ENCODE data around the gene NRXN3. TPM values are rescaled to one million over a fixed set of nuclear protein-coding genes. Genes with fewer than 3 reads are reported as not detected.

Gene NRXN3
- total and polyA plus RNA-seq, 2 experiments from 2014 or later, result 1.0 to 1.8 TPM

GRCh38 chr14:79701371-79701770, 1531.2 kb downstream of the NRXN3 start:
- 0 out of 2 replicates have a peak, but pooled peaks cover 7% of the 10 kb centered on the region for H3K9me2 ChIP-seq (ENCODE audit: insufficient read depth)
- no peaks in the 10 kb centered on the region for H3K27me3 ChIP-seq (ENCODE audit: insufficient read depth)
- no peaks in the 10 kb centered on the region for H3F3A ChIP-seq (replicated peaks; ENCODE audit: low read depth)
- H2AFZ ChIP-seq, result no peak overlapping the region
- no peak overlapping the region for H3K4me3 ChIP-seq
- Mint-ChIP-seq H3K27me3 (ENCODE audit: insufficient read depth, low read depth, poor library complexity) (no peaks in the 10 kb centered on the region), H3K9me3 (no peaks in the 10 kb centered on the region), H3K36me3 (ENCODE audit: low read depth) (no peaks in the 10 kb centered on the region), H3K27ac (no peak overlapping the region), H3K4me3 (no peak overlapping the region), H3K4me1 (no peaks in the 10 kb centered on the region)
- ATAC-seq, result no peak
- TF ChIP-seq ZNF331 (CRISPR knock-in tag; IDR thresholded peaks at IDR 0.05; ENCODE audit: low read depth) (0 out of 2 replicates have a peak, but pooled peaks have one; percentile 12), JUNB (IDR thresholded peaks at IDR 0.05; ENCODE audit: unreplicated experiment) (no peak)
- H3K27ac ChIP-seq (ENCODE audit: low read depth), result no peak overlapping the region
- no peaks in the 10 kb centered on the region for H3K36me3 ChIP-seq (ENCODE audit: insufficient read depth)
- no peak overlapping the region for H3K4me2 ChIP-seq
- DNase-seq (ENCODE audit: low spot score), result no peak
- no peaks in the 10 kb centered on the region for H3K4me1 ChIP-seq (ENCODE audit: insufficient read depth)
- H4K20me1 ChIP-seq (replicated peaks; ENCODE audit: insufficient read depth), result no peaks in the 10 kb centered on the region
- H3K79me2 ChIP-seq (replicated peaks; ENCODE audit: insufficient read depth), result no peaks in the 10 kb centered on the region

- no peaks in the 10 kb centered on the region for H3K9me3 Mint-ChIP-seq
- H3K27me3 Mint-ChIP-seq (ENCODE audit: insufficient read depth, low read depth, poor library complexity), result no peaks in the 10 kb centered on the region
- no peak for DNase-seq (ENCODE audit: low spot score)
- Histone ChIP-seq H3K4me3 (no peak overlapping the region), H4K20me1 (replicated peaks; ENCODE audit: insufficient read depth) (no peaks in the 10 kb centered on the region), H3K27ac (ENCODE audit: low read depth) (no peak overlapping the region), H3K27me3 (ENCODE audit: insufficient read depth) (no peaks in the 10 kb centered on the region), H3K79me2 (replicated peaks; ENCODE audit: insufficient read depth) (no peaks in the 10 kb centered on the region), H3K4me1 (ENCODE audit: insufficient read depth) (no peaks in the 10 kb centered on the region), H3K9me2 (ENCODE audit: insufficient read depth) (0 out of 2 replicates have a peak, but pooled peaks cover 7% of the 10 kb centered on the region), H3F3A (replicated peaks; ENCODE audit: low read depth) (no peaks in the 10 kb centered on the region), H2AFZ (no peak overlapping the region), H3K4me2 (no peak overlapping the region), H3K36me3 (ENCODE audit: insufficient read depth) (no peaks in the 10 kb centered on the region)
- H3K4me3 Mint-ChIP-seq, result no peak overlapping the region
- H3K27ac Mint-ChIP-seq, result no peak overlapping the region
- H3K36me3 Mint-ChIP-seq (ENCODE audit: low read depth), result no peaks in the 10 kb centered on the region
- ATAC-seq, result no peak
- TF ChIP-seq ZNF114 (CRISPR knock-in tag; IDR thresholded peaks at IDR 0.05), result no peak
- TF ChIP-seq ZNF462 (CRISPR knock-in tag; IDR thresholded peaks at IDR 0.05), result no peak
- no peak for TF ChIP-seq POLR2AphosphoS5 (IDR thresholded peaks at IDR 0.05; ENCODE audit: low read depth)
- TF ChIP-seq CTCF (conservative IDR thresholded peaks at IDR 0.05; ENCODE audit: low read depth in 2 of 2), result no peak
- no peak for TF ChIP-seq NANOG (IDR thresholded peaks at IDR 0.05; ENCODE audit: borderline replicate concordance)
- no peak for TF ChIP-seq CREB1 (CRISPR knock-in tag; IDR thresholded peaks at IDR 0.05; ENCODE audit: low read depth)
- TF ChIP-seq ETS1 (IDR thresholded peaks at IDR 0.05), result no peak
- peaks cover 3% of the 10 kb centered on the region; the same call in 1 of the 3 replicates for H3K4me1 Mint-ChIP-seq
These were observed 1532.0 kb downstream of the NRXN3 start for GRCh38 chr14:79702197-79702596.

Data from GM23338 (cell line).